Measurements from ENCODE around the gene CRABP2.

The CRABP2 gene

GRCh38 chr1:156741481-156741983 lies 36.1 kb upstream of the CRABP2 start:
- DNase-seq (ENCODE audit: low spot score) = no peak

GRCh38 chr1:156740741-156741480 lies 35.5 kb upstream of the CRABP2 start, which contains the start of gene MRPL24:
TSS of gene MRPL24 (minus strand) at chr1:156741088. CDS start at chr1:156738704, 2,384 bp downstream.
- peak; percentile 96 for DNase-seq (ENCODE audit: low spot score)

- DNase-seq (ENCODE audit: low spot score) = no peak
Observed at GRCh38 chr1:156740237-156740740, 34.9 kb upstream of the CRABP2 start.

GRCh38 chr1:156738916-156739315 lies 33.5 kb upstream of the CRABP2 start:
- DNase-seq (ENCODE audit: low spot score) = no peak

- DNase-seq (ENCODE audit: low spot score) = no peak
Observed at GRCh38 chr1:156738407-156738806, 33.0 kb upstream of the CRABP2 start.

GRCh38 chr1:156733989-156734584 lies 28.7 kb upstream of the CRABP2 start:
- DNase-seq (ENCODE audit: low spot score) = no peak

- DNase-seq (ENCODE audit: low spot score) = peak; percentile 89
Observed at GRCh38 chr1:156728599-156729462, 23.4 kb upstream of the CRABP2 start, which contains the start of gene ISG20L2. TSS of gene ISG20L2 (minus strand) at chr1:156728766. CDS start at chr1:156727652, 1,114 bp downstream.

- peak; percentile 84 for DNase-seq (ENCODE audit: low spot score)
Observed at GRCh38 chr1:156727926-156728598, 22.7 kb upstream of the CRABP2 start, which contains the start of gene METTL25B. TSS of gene METTL25B (plus strand) at chr1:156728469. CDS start at chr1:156729105, 636 bp downstream.

GRCh38 chr1:156727492-156727891 lies 22.1 kb upstream of the CRABP2 start:
- no peak for DNase-seq (ENCODE audit: low spot score)

GRCh38 chr1:156726549-156727226 lies 21.3 kb upstream of the CRABP2 start:
- peak; percentile 72 for DNase-seq (ENCODE audit: low spot score)

- DNase-seq (ENCODE audit: low spot score) = peak; percentile 84
Observed at GRCh38 chr1:156725683-156726280, 20.4 kb upstream of the CRABP2 start.

GRCh38 chr1:156721535-156721934 lies 16.2 kb upstream of the CRABP2 start:
- DNase-seq (ENCODE audit: low spot score) = no peak

- no peak for DNase-seq (ENCODE audit: low spot score)
Observed at GRCh38 chr1:156721131-156721530, 15.7 kb upstream of the CRABP2 start.

GRCh38 chr1:156717351-156717750 lies 12.0 kb upstream of the CRABP2 start:
- DNase-seq (ENCODE audit: low spot score) = no peak

GRCh38 chr1:156714830-156715229 lies 9.4 kb upstream of the CRABP2 start:
- no peak for DNase-seq (ENCODE audit: low spot score)

GRCh38 chr1:156712626-156713025 lies 7.2 kb upstream of the CRABP2 start:
- DNase-seq (ENCODE audit: low spot score) = no peak

GRCh38 chr1:156711011-156711817 lies 5.8 kb upstream of the CRABP2 start:
- DNase-seq (ENCODE audit: low spot score) = no peak

GRCh38 chr1:156709757-156710489 lies 4.5 kb upstream of the CRABP2 start:
- DNase-seq (ENCODE audit: low spot score) = no peak

GRCh38 chr1:156709031-156709430 lies 3.6 kb upstream of the CRABP2 start:
- DNase-seq (ENCODE audit: low spot score) = no peak

All from HuH-7.5 (cell line).